OCI-LY1 (cell line): Measurements from ENCODE around the gene TCF3.

Experiments used
- H2AFZ ChIP-seq: fragments of 200-600 bp; sonication (generic), shearing (Covaris generic); 2 replicates; pipeline ENCODE4 v1.6.0; 2014; ENCODE audit warnings: antibody characterized with exemption, mild to moderate bottlenecking, low read length
- H3F3A ChIP-seq: fragments of 200-600 bp; sonication (generic), shearing (Covaris generic); 2 replicates; pipeline ENCODE4 v1.6.0; 2014; ENCODE audit warnings: mild to moderate bottlenecking, antibody characterized with exemption, low read length, moderate library complexity; ENCODE audit not compliant: insufficient read depth
- H3K27ac ChIP-seq: fragments of 200-600 bp; sonication (generic); 2 replicates; pipeline ENCODE4 v1.5.1; 2014; ENCODE audit warnings: low read length, mixed run types, mild to moderate bottlenecking, low read depth; ENCODE audit not compliant: poor library complexity, severe bottlenecking
- H3K27me3 ChIP-seq: fragments of 200-600 bp; sonication (generic); 2 replicates; pipeline ENCODE4 v1.6.0; 2014; ENCODE audit warnings: antibody characterized with exemption, mild to moderate bottlenecking, low read length, moderate library complexity; ENCODE audit not compliant: insufficient read depth
- H3K36me3 ChIP-seq: fragments of 200-600 bp; sonication (generic); 2 replicates; pipeline ENCODE4 v1.6.1; 2014; ENCODE audit warnings: mild to moderate bottlenecking, antibody characterized with exemption, low read length, moderate library complexity, mixed read lengths; ENCODE audit not compliant: insufficient read depth
- H3K4me1 ChIP-seq: fragments of 200-600 bp; sonication (generic); 2 replicates; pipeline ENCODE4 v1.5.1; 2014; ENCODE audit warnings: mild to moderate bottlenecking, low read length, moderate library complexity; ENCODE audit not compliant: insufficient read depth, severe bottlenecking
- H3K4me2 ChIP-seq: fragments of 200-600 bp; sonication (generic), shearing (Covaris generic); 2 replicates; pipeline ENCODE4 v1.6.1; 2014; ENCODE audit warnings: low read length
- H3K4me3 ChIP-seq: fragments of 200-600 bp; sonication (generic); 2 replicates; pipeline ENCODE4 v1.5.1; 2014; ENCODE audit warnings: low read length, low read depth, mild to moderate bottlenecking, mixed read lengths; ENCODE audit not compliant: poor library complexity, severe bottlenecking
- H3K79me2 ChIP-seq: fragments of 200-600 bp; shearing (Covaris generic); 2 replicates; pipeline ENCODE4 v1.6.1; 2016; ENCODE audit warnings: mixed run types, low read length, mixed read lengths; ENCODE audit not compliant: insufficient read depth
- H3K9ac ChIP-seq: fragments of 200-600 bp; sonication (generic), shearing (Covaris generic); 2 replicates; pipeline ENCODE4 v1.6.1; 2014; ENCODE audit warnings: mild to moderate bottlenecking, low read length, mixed read lengths
- H3K9me2 ChIP-seq: fragments of 200-600 bp; sonication (generic), shearing (Covaris generic); 2 replicates; pipeline ENCODE4 v1.6.1; 2014; ENCODE audit warnings: low read depth, mild to moderate bottlenecking, low read length, mixed read lengths
- H3K9me3 ChIP-seq: fragments of 200-600 bp; shearing (Covaris generic); 2 replicates; pipeline ENCODE4 v1.6.1; 2014; ENCODE audit warnings: low read length, mixed read lengths
- H4K20me1 ChIP-seq: fragments of 200-600 bp; sonication (generic), shearing (Covaris generic); 2 replicates; pipeline ENCODE4 v1.6.0; 2016; ENCODE audit warnings: mild to moderate bottlenecking, low read length; ENCODE audit not compliant: insufficient read depth
- CTCF ChIP-seq: fragments of 200-600 bp; sonication (generic), shearing (Covaris generic); IDR thresholded peaks from 2 replicates; pipeline ENCODE4 v1.5.1; 2017; ENCODE audit warnings: mild to moderate bottlenecking, antibody characterized with exemption, low read length, moderate library complexity, mixed read lengths
- EZH2 ChIP-seq: fragments of 200-600 bp; sonication (generic), shearing (Covaris generic); IDR thresholded peaks from 2 replicates; pipeline ENCODE4 v1.8.0; 2017; ENCODE audit warnings: borderline replicate concordance, mixed run types, mild to moderate bottlenecking, antibody characterized with exemption, low read length, moderate library complexity, mixed read lengths

The TCF3 gene

GRCh38 chr19:1653300-1653628, 849 bp upstream of the TCF3 start:
- Histone ChIP-seq H4K20me1 (no peaks in the 10 kb centered on the region), H3K9ac (peak overlapping the region; percentile 87), H3K27ac (peak overlapping the region; percentile 83), H3K9me3 (no peaks in the 10 kb centered on the region), H2AFZ (no peak overlapping the region), H3K79me2 (peaks cover 26% of the 10 kb centered on the region), H3K4me2 (peak overlapping the region; percentile 93), H3K27me3 (no peaks in the 10 kb centered on the region), H3K9me2 (no peaks in the 10 kb centered on the region), H3F3A (no peaks in the 10 kb centered on the region), H3K4me3 (peak overlapping the region; percentile 76), H3K4me1 (peaks cover 26% of the 10 kb centered on the region), H3K36me3 (peaks cover 26% of the 10 kb centered on the region)
- no peak for TF ChIP-seq CTCF
- no peak for TF ChIP-seq EZH2

- Histone ChIP-seq H3K27me3 (no peaks in the 10 kb centered on the region), H3K79me2 (peaks cover 38% of the 10 kb centered on the region), H3K4me3 (peak overlapping the region; percentile 85), H3K4me2 (peak overlapping the region; percentile 77), H3K36me3 (peaks cover 41% of the 10 kb centered on the region), H3K4me1 (peaks cover 42% of the 10 kb centered on the region), H3F3A (no peaks in the 10 kb centered on the region), H3K9me2 (no peaks in the 10 kb centered on the region), H3K27ac (peak overlapping the region; percentile 98), H2AFZ (no peak overlapping the region), H4K20me1 (no peaks in the 10 kb centered on the region), H3K9me3 (no peaks in the 10 kb centered on the region), H3K9ac (peak overlapping the region; percentile 98)
- no peak for TF ChIP-seq CTCF
- TF ChIP-seq EZH2 = no peak
These were observed 685 bp downstream of the TCF3 start for GRCh38 chr19:1651568-1652291.

GRCh38 chr19:1650650-1651567, 1.5 kb downstream of the TCF3 start:
- Histone ChIP-seq H3K27me3 (no peaks in the 10 kb centered on the region), H3K4me2 (peak overlapping the region; percentile 77), H3K9me2 (no peaks in the 10 kb centered on the region), H3K79me2 (peaks cover 45% of the 10 kb centered on the region), H3K9me3 (no peaks in the 10 kb centered on the region), H4K20me1 (no peaks in the 10 kb centered on the region), H3K36me3 (peaks cover 49% of the 10 kb centered on the region), H3F3A (no peaks in the 10 kb centered on the region), H3K4me1 (peaks cover 49% of the 10 kb centered on the region), H3K27ac (peak overlapping the region; percentile 98), H3K9ac (peak overlapping the region; percentile 98), H3K4me3 (peak overlapping the region; percentile 85), H2AFZ (no peak overlapping the region)
- TF ChIP-seq CTCF (peak; percentile 5; the same call in 1 of the 2 replicates), EZH2 (no peak)
